GM12864 (cell line): Measurements from ENCODE around the gene ABHD10.

Experiments
- DNase-seq: peaks from one replicate; pipeline ENCODE4 v3.0.0-alpha.2; 2011; ENCODE audit warnings: low read depth
- H3K4me3 ChIP-seq: 2 replicates; pipeline ENCODE4 v1.5.1; 2011; ENCODE audit warnings: mild to moderate bottlenecking, low read depth, low read length, control low read depth
- TF ChIP-seq, protein P1 (sequence below): IDR thresholded peaks from 2 replicates; pipeline ENCODE4 v1.5.1; 2011; ENCODE audit warnings: low read depth, mild to moderate bottlenecking, moderate library complexity, low read length, control low read depth, inconsistent platforms; ENCODE audit errors: missing control alignments

The ABHD10 gene

DNA sequence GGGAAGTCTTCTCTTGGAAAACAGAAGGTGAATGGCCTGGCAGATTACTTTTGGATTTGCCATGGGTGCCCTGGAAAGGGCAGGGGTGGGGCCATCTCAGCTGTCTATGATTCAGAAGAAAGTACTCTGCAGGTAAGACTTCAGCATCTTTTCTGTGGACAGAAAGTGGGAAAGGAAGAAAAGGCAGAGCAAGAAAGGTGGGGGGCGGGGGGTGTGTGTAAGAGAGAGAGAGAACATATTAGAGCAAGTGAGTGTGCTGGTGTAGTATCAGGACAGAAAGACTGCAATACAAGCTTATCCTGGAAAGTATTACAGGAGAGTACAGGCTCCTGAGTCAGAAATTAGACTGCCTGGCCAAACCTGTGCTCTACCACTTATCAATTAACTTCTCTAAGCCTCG is 25.4 kb downstream of the ABHD10 start:
- TF ChIP-seq, protein P1, sequence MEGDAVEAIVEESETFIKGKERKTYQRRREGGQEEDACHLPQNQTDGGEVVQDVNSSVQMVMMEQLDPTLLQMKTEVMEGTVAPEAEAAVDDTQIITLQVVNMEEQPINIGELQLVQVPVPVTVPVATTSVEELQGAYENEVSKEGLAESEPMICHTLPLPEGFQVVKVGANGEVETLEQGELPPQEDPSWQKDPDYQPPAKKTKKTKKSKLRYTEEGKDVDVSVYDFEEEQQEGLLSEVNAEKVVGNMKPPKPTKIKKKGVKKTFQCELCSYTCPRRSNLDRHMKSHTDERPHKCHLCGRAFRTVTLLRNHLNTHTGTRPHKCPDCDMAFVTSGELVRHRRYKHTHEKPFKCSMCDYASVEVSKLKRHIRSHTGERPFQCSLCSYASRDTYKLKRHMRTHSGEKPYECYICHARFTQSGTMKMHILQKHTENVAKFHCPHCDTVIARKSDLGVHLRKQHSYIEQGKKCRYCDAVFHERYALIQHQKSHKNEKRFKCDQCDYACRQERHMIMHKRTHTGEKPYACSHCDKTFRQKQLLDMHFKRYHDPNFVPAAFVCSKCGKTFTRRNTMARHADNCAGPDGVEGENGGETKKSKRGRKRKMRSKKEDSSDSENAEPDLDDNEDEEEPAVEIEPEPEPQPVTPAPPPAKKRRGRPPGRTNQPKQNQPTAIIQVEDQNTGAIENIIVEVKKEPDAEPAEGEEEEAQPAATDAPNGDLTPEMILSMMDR = no peak
- no peak for DNase-seq
- H3K4me3 ChIP-seq = no peak overlapping the region

DNA sequence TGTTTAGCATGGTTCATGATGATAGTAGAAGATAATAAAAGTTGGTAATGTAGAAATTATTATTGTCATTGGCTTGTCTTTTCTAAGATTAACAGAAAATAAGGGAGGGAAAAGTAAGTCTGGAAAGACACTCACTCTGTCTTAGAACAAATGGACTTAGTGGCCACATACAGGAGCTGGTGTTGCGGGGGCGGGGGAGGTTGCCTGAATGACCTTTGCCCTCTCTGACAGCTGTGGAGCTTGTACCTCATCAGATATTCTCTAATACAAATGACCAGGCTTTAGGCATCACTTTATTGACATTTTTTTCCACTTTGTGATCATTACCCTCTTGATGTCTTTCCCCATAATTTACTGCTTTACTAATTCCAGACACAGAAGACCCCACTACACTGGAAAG is 25.8 kb downstream of the ABHD10 start:
- no peak for DNase-seq
- TF ChIP-seq, protein P1 = no peak
- H3K4me3 ChIP-seq = no peak overlapping the region

DNA sequence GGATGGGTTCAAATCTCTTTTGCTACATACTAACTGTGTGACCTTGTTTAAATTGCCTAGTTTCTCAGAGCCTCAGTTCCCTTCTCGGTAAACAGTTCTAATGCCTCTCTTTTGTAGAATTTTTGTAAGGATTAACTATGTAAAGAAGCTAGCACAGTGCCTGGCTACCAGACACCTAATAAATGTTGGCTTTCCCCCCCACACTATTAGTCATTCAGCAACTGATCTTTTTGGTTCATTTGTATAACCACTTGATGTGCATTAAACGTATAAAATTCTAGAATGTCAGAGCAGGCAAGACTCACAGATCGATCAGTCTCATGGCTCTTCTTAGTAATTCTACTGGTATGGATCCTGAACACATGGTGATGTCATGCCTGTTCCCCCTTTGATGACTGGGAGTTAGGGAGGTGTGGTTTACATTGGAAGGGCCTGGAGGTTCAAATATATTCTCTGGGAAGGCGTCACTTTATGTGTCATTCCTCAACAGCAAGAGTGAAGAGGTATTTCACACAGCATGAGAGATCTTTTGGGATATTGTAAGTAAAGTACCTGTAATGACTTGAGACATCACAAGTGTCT is 26.4 kb downstream of the ABHD10 start:
- DNase-seq = no peak
- TF ChIP-seq, protein P1 = no peak
- no peak overlapping the region for H3K4me3 ChIP-seq

DNA sequence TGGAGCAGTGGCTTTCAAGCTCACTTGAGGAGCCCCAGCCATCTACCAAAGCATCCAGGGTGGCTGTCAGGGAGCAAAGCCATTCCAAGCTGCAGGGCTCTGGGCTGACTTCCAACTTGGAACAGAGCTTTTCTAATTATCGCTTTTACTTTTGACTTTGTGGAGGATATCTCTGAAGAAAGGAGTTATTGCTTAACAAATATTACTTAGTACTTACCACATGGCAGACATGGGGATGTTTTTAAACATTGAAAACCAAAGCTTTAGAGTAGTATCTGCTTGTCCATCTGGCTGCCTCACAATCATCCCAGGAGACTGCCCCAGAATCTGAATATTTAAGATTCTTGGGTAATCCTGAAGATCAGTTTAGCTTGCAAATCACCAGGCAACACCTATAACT is 28.8 kb downstream of the ABHD10 start:
- TF ChIP-seq, protein P1 = no peak
- H3K4me3 ChIP-seq = no peak overlapping the region
- DNase-seq = no peak

DNA sequence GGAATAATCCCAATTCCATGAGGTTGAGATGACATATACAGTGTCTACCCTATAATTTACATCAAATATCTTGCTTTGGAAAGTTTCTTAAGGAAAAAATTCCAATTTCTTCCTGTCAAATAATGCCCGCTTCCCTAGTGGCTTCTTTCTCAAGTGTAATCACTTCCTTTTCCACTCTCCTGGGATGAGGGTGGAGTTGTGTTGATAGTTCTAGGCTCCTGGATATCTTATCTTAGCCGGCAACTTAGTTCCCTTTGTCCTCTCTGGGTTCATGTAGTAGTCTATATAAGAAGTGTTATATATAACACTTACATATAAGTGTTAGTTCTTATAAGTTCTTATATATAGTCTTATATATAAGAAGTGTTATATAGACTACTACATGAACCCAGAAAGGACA is 30.8 kb downstream of the ABHD10 start:
- no peak overlapping the region for H3K4me3 ChIP-seq
- TF ChIP-seq, protein P1 = no peak
- no peak for DNase-seq

DNA sequence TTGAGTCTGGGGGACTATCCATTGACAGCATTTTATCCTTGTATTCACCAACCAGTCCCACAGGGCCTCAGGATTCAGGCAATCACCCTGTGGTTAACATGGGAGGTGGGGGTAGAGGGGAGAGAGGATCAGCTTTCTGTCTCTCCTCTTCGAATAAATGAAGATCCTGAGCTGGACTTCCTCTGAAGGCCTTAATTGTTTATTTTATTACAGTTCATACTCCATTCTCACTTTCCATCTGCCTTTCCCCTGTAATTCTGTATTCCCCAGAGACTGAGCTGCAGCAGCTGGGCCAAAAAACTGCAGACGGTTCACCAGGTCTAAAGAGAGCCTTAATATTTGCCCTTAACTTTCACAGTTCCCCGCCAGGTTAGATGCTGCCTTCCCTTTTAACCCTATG is 31.8 kb downstream of the ABHD10 start:
- no peak for DNase-seq
- TF ChIP-seq, protein P1 = no peak
- H3K4me3 ChIP-seq = no peak overlapping the region

DNA sequence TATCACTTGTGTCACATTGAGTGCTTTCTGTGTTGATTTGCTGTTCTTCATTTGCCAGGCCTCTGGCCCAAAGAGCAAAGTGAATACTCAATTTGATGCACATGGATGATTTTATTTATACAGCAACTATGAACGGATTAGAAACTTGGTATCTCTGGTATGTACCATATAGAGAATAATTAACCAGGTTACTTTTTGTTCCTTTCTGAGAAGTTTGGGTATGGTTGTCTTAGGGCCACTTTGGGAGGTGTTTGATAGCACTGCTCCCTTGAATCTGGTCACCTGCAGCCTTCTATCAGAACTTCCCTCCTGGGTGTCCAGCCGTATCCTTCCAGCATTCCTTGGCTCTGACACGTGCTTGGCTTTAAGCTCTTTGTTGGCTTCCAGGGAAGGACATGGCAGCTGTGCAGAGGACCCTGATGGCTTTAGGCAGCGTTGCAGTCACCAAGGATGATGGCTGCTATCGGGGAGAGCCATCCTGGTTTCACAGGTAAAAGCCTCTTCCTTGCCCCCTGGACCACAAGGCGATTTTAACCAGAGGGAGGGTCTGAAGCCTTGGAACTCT is 32.6 kb downstream of the ABHD10 start:
- DNase-seq = no peak
- no peak overlapping the region for H3K4me3 ChIP-seq
- TF ChIP-seq, protein P1 = no peak
